Naive thymus-derived CD8-positive, alpha-beta T cell (primary cell): ENCODE results near the gene WNT5B. TPM values are rescaled to one million over a fixed set of nuclear protein-coding genes. Genes with fewer than 3 reads are reported as not detected.
"Not testable (repeated sequence)": the region's sequence is repeated elsewhere in the genome, so short reads cannot be mapped to it uniquely, and the experiment has no call there.

Source experiments
- ATAC-seq, 2 donors: fragments of 150-1000 bp; cut with Tn5 transposase in 1 of 2; sonication (Bioruptor Pico), chemical (Tn5 transposase) in 1 of 2; 1 replicate in 1 of 2; 2 replicates in 1 of 2; pipeline ENCODE4 v1.10.0; 2021; ENCODE audit warnings: mild to moderate bottlenecking in 2 of 2, moderate library complexity in 2 of 2
- POLR2A ChIA-PET: fragments of 350-600 bp; sonication (Branson Sonifier 250); formaldehyde crosslinking; loops from one replicate; lab custom pipeline; 2021; ENCODE audit warnings: antibody characterized with exemption; lab: Charles Lee
- DNase-seq, 10 donors: peaks; one replicate each; pipeline versions ENCODE4 v3.0.0 to v3.0.0-alpha.2; 2020 to 2022
- H3K27ac Mint-ChIP-seq, 10 donors: one replicate each; pipeline ENCODE4 v1.8.0; 2020 to 2022; ENCODE audit warnings: mild to moderate bottlenecking in 10 of 10, mixed read lengths in 10 of 10, moderate library complexity in 4 of 10, inconsistent platforms in 1 of 10
- H3K27me3 Mint-ChIP-seq, 5 donors: one replicate each; pipeline ENCODE4 v1.8.0; 2021 to 2022; ENCODE audit warnings: mixed read lengths in 5 of 5
- H3K36me3 Mint-ChIP-seq, 3 donors: one replicate each; pipeline ENCODE4 v1.8.0; 2020 to 2022; ENCODE audit warnings: mixed read lengths in 3 of 3, mild to moderate bottlenecking in 2 of 3, inconsistent platforms in 1 of 3
- H3K4me1 Mint-ChIP-seq, 4 donors: one replicate each; pipeline ENCODE4 v1.8.0; 2021 to 2022; ENCODE audit warnings: mixed read lengths in 4 of 4
- H3K4me3 Mint-ChIP-seq, 10 donors: one replicate each; pipeline ENCODE4 v1.8.0; 2020 to 2022; ENCODE audit warnings: mild to moderate bottlenecking in 10 of 10, mixed read lengths in 10 of 10, moderate library complexity in 6 of 10, inconsistent platforms in 1 of 10
- H3K9me3 Mint-ChIP-seq, 9 donors: one replicate each; pipeline ENCODE4 v1.8.0; 2020 to 2022; ENCODE audit warnings: mixed read lengths in 9 of 9, mild to moderate bottlenecking in 3 of 9, inconsistent platforms in 1 of 9, moderate library complexity in 1 of 9
- polyA plus RNA-seq, 3 donors: library from polyadenylated mRNA; unstranded; fragments of 300-500 nt; fragmentation: Illumina TruSeq; gene quantifications; one replicate each; pipeline ENCODE4 v1.2.3, GENCODE V29; 2021
- total RNA-seq, 8 experiments: library from RNA in 2 of 8; stranded (reverse) in 2 of 8; gene quantifications; one replicate each; pipeline ENCODE4 v1.2.3 and lab custom pipeline; 2021 to 2026

Gene WNT5B
- total and polyA plus RNA-seq, 5 experiments from 2014 or later, result not detected

DNA sequence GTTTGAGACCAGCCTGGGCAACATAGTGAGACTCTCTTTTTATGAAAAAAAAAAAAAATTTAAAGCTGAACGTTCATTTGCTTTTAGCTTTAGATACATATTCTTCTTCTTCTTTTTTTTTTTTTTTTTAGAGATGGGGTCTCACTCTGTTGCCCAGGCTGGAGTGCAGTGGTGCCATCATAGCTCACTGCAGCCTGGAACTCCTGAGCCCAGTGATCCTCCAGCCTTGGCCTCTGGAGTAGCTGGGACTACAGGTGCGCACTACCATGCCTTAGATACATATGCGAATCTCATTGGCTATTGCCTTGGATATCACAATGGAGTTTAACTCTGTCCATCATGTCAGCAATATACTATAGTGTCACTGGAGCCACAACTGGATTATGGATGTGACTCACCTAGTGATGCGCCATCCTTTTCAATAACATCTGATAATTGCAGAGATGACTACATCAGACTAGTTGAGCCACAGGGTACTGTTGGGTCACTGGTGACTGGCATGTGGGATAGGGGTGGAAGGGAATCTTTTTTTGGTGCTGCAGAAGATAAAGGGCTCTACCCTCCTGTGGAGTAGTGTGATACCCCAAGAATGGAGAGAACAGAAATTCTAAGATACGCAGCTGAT, 59.2 kb downstream of the WNT5B start:
- H3K9me3 Mint-ChIP-seq, result no peaks in the 10 kb centered on the region
- peak overlapping the region in 2 of 10 donors; percentile 37 to 83 for H3K27ac Mint-ChIP-seq

DNA sequence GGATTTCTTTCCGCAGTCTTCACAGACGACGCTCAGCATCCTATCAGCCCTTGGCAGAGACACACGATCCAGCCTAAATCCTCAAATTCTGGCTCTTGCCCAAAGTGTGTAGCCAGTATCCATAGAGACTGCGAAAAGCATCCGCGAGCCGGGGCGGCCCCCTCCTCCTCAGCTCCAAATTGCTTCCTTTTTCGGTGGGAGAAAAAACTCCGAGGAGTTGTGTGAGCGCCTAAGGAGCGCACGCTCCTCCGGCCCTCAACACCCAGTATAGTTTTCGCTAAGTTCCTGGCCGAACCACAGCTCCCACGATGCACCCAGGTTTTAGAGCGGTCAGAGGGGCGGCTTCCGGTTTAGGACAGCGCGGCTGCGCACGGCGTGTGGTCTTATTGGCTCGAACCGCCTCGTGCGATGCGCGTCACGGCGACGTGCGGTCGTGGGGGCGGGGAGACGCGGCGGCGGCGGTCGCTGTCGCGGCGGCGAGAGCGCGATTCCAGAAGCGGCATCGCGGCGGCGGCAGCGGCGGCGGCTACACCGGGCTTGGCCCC, 61.6 kb downstream of the WNT5B start, which contains the start of gene ADIPOR2:
Gene ADIPOR2, plus strand, starts transcription at position 493 of the 545 bp plus-strand sequence. CDS start 63,274 bp downstream, outside the sequence.
- POLR2A ChIA-PET, result interaction anchor here (0.6 to 2.0 kb wide), 10 partner anchors 12 to 344 kb away, joined by 3 to 9 read pairs (median 4); no protein-coding TSS in a partner anchor
- Mint-ChIP-seq H3K4me1 (peaks cover 12 to 50% (median 46%) of the 10 kb centered on the region in 4 donors), H3K36me3 (peaks cover 0 to 7% (median 0%) of the 10 kb centered on the region in 3 donors), H3K27ac (peak within 1 kb of the TSS; percentile 97 to 99 (median 99)), H3K9me3 (no peaks in the 10 kb centered on the region), H3K27me3 (peaks cover 0 to 3% (median 0%) of the 10 kb centered on the region in 5 donors), H3K4me3 (peak within 1 kb of the TSS; percentile 91 to 99 (median 94))
- ATAC-seq (peak; percentile 98), DNase-seq (peak; percentile 88 to 96 (median 92))

More for the DNA sequence above, 59.2 kb downstream of the WNT5B start:
- Mint-ChIP-seq H3K27me3 (peaks cover 0 to 3% (median 0%) of the 10 kb centered on the region in 5 donors), H3K4me1 (peaks cover 10 to 37% (median 32%) of the 10 kb centered on the region in 4 donors), H3K36me3 (peaks cover 0 to 3% (median 0%) of the 10 kb centered on the region in 3 donors), H3K4me3 (no peak overlapping the region)
- no peak for ATAC-seq
- POLR2A ChIA-PET, result no interaction called here
- no peak for DNase-seq

DNA sequence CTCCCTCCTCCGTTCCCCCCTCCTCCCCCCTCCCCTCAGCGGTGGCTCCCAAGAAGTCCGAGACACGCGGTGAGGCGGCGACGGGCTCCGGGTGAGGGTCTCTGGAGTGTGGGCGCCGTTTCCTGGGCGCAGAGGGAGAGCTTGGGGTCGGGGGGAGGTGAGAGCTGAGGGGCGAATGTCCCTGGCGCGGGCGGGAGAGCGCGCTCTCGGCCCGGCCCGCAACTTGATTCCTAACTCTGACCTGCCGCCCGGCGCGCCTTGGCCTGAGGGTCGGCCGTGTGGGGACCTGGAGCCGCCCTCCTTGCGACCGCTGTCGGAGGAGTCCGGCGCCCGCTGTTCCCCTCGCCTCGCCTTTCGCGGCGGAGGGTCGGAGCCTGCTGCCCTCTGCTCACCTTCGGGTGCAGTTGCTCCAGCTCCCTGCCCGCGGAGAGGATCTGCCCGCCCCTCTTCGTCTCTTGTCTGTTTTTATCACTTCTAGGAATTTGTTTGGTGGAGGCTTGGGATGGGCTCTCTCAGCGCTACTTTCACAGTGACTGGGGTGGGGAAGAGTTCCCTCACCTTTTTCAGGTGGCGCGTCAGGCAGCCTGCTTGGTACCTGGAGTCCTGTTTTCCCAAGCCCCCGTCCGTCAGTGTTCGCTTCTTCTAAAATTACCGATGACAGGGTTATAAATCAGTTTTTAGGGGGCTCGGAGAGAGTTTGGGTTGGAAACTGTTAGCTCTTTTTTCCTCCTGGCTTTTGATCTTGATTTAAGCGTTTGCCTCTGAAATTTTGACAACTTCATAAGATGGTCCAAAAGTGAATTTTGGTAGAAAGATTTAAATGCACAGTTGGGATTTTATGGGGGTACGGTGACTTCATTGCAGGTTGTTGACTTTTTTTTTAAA, 62.3 kb downstream of the WNT5B start:
- Mint-ChIP-seq H3K27ac (peak overlapping the region; percentile 92 to 99 (median 98)), H3K36me3 (peaks cover 0 to 14% (median 0%) of the 10 kb centered on the region in 3 donors), H3K9me3 (no peaks in the 10 kb centered on the region), H3K27me3 (peaks cover 0 to 3% (median 0%) of the 10 kb centered on the region in 5 donors), H3K4me1 (peaks cover 18 to 57% (median 54%) of the 10 kb centered on the region in 4 donors), H3K4me3 (peak overlapping the region; percentile 91 to 99 (median 94))
- peak in 1 of 2 donors; percentile 7 for ATAC-seq
- DNase-seq, result peak in 6 of 10 donors; percentile 4 to 63 (median 28)
- POLR2A ChIA-PET, result interaction anchor here (0.6 to 2.0 kb wide), 9 partner anchors 15 to 343 kb away, joined by 3 to 9 read pairs (median 5); no protein-coding TSS in a partner anchor

DNA sequence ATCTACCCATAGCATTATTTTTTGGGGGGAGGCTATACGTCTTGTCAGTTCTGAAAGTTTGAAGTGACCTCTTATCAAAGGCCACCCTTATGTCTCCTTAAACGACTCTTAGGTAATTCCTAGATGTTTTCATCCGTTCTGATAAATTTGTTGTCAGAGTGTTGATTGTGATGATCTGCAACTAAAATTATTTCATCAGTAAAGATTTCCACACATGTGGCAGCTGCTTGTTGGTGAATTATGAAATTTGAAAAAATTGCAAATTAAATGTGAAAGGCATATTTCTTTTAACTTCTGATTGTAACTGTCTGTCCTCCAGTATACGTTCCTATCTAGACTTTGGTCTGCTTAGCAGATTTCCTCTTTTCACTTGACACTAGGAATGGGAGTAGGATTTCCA, 63.2 kb downstream of the WNT5B start:
- POLR2A ChIA-PET, result interaction anchor here (0.7 kb wide), 1 partner anchor 31 kb away, joined by 3 read pairs; no protein-coding TSS in a partner anchor
- Mint-ChIP-seq H3K27me3 (peaks cover 0 to 3% (median 0%) of the 10 kb centered on the region in 5 donors), H3K4me1 (peaks cover 26 to 66% (median 62%) of the 10 kb centered on the region in 4 donors), H3K4me3 (peak overlapping the region; percentile 91 to 99 (median 94)), H3K36me3 (peaks cover 0 to 14% (median 0%) of the 10 kb centered on the region in 3 donors), H3K27ac (peak overlapping the region; percentile 33 to 99 (median 98)), H3K9me3 (no peaks in the 10 kb centered on the region)
- ATAC-seq (no peak), DNase-seq (no peak)

DNA sequence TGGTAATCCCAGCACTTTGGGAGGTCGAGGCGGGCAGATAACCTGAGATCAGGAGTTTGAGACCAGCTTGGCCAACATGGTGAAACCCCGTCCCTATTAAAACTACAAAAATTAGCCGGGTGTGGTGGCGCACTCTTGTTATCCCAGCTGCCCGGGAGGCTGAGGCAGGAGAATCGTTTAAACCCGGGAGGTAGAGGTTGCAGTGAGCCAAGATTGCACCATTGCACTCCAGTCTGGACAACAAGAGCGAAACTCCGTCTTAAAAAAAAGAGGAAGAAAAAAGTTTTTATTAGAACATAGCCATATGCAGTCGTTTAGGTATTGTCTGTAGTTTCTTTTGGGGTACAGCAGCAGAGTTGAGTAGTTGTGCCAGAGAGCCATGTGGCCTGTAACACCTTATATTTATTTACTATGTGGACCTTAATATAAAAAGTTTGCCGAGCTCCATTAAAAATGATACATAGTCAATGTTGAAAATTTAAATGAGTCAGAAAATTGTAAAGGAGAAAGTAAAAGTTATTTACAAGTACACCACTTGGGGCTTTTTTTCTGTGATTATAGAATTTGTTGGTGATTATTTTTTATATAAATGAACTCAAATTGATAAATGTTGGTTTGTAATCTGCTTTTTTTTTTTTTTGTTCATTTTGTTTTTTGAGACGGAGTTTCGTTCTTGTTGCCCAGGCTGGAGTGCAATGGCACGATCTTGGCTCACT, 64.0 kb downstream of the WNT5B start:
- POLR2A ChIA-PET, result interaction anchor here (0.7 kb wide), 4 partner anchors 12 to 1142 kb away, joined by 3 to 7 read pairs (median 3); no protein-coding TSS in a partner anchor
- Mint-ChIP-seq H3K4me1 (peaks cover 31 to 74% (median 70%) of the 10 kb centered on the region in 4 donors), H3K27ac (peak overlapping the region in 5 of 10 donors; percentile 20 to 48 (median 40)), H3K4me3 (peak overlapping the region in 9 of 10 donors; percentile 7 to 99 (median 41)), H3K9me3 (no peaks in the 10 kb centered on the region), H3K27me3 (peaks cover 0 to 3% (median 0%) of the 10 kb centered on the region in 5 donors), H3K36me3 (peaks cover 0 to 16% (median 0%) of the 10 kb centered on the region in 3 donors)
- DNase-seq (no peak), ATAC-seq (no peak)

DNA sequence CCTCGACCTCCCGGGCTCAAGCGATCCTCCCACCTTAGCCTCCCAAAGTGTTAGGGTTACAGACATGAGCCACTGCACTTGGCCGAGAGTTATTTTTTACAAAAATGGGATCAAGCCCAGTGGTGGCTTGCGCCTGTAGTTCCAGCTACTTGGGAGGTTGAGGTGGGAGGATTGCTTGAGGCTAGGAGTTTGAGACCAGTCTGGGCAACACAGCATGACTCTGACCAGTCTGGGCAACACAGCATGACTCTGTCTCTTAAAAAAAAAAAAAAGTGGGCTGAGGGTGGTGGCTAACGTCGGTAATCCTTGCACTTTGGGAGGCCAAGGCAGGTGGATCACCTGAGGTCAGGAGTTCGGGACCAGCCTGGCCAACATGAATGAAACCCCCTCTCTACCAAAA, 66.1 kb downstream of the WNT5B start:
- H3K9me3 Mint-ChIP-seq, POLR2A ChIA-PET, H3K27ac Mint-ChIP-seq, ATAC-seq, DNase-seq, H3K4me3 Mint-ChIP-seq, H3K27me3 Mint-ChIP-seq: not testable (repeated sequence)
- Mint-ChIP-seq H3K4me1 (peaks cover 30 to 85% (median 75%) of the 10 kb centered on the region in 4 donors), H3K36me3 (peaks cover 0 to 16% (median 0%) of the 10 kb centered on the region in 3 donors)

DNA sequence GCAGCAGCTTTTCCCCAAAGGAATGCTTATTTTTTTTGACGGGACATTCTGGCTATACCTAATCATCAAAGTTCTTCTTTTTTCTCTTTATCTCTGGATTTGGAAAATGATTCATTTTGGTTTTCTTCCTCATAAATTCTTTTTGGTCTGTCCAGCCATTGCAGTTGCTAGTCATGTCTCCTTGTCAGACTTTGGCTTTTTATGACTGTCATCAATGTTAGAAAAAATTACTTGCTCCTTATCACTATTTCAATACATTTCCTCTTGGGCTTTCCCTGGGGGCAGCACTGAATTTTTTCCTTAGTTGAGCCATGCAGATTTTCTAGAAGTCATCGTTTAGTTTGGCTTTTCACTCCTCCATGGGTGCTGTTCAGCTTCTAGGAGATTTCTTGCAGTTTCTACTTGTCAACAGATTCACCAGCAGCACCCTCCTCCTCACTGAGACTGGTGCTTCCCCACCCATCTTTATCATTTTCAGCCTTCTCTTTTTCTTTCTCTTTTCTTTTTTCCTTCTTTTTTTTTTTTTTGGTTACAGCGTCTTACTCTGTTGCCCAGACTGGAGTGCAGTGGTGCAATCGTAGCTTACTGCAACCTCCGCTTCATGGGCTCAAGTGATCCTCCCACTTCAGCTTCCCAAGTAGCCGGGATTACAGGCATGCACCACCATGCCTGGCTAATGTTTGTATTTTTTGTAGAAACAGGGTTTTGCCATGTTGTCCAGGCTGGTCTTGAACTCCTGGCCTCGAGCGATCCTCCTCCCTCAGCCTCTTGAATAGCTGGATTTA, 67.0 kb downstream of the WNT5B start:
- H3K4me3 Mint-ChIP-seq, result peak overlapping the region in 4 of 10 donors; percentile 2 to 42 (median 18)
- H3K36me3 Mint-ChIP-seq, result peaks cover 0 to 16% (median 0%) of the 10 kb centered on the region in 3 donors
- peaks cover 27 to 87% (median 73%) of the 10 kb centered on the region in 4 donors for H3K4me1 Mint-ChIP-seq
- H3K27me3 Mint-ChIP-seq, result no peaks in the 10 kb centered on the region
- peak overlapping the region in 5 of 10 donors; percentile 18 to 71 (median 49) for H3K27ac Mint-ChIP-seq
- H3K9me3 Mint-ChIP-seq, result no peaks in the 10 kb centered on the region
- ATAC-seq (no peak), DNase-seq (no peak)
- POLR2A ChIA-PET, result interaction anchor here (0.6 kb wide), 1 partner anchor 24 kb away, joined by 3 read pairs; no protein-coding TSS in a partner anchor

DNA sequence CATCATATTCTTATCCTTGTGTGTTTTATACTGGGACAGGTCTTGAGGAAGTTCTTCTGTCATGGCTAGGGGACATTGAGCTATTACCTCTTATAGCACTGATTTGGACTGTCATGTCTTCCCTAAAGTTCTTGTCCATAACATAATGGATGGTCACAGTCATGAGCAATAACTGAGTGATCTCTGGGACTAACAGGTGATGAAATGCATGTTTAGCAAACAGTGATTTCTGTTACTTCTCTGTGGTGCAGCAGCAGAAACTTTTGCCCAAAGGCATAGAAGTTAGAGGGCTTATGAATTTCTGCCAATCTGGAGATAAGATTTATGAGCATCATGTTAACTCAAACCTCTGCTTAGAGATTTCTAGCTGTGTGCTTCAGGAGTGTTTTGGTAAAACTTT, 67.8 kb downstream of the WNT5B start:
- DNase-seq (no peak), ATAC-seq (no peak)
- H3K27ac Mint-ChIP-seq, result peak overlapping the region in 5 of 10 donors; percentile 10 to 71 (median 30)
- peak overlapping the region in 2 of 10 donors; percentile 2 to 6 for H3K4me3 Mint-ChIP-seq
- H3K9me3 Mint-ChIP-seq, result no peaks in the 10 kb centered on the region
- no peaks in the 10 kb centered on the region for H3K27me3 Mint-ChIP-seq
- POLR2A ChIA-PET, result interaction anchor here (0.6 kb wide), 1 partner anchor 24 kb away, joined by 3 read pairs; no protein-coding TSS in a partner anchor
- peaks cover 0 to 16% (median 0%) of the 10 kb centered on the region in 3 donors for H3K36me3 Mint-ChIP-seq
- peaks cover 25 to 85% (median 70%) of the 10 kb centered on the region in 4 donors for H3K4me1 Mint-ChIP-seq
